ENCODE results near the gene EXOC3L1.

The EXOC3L1 gene

DNA sequence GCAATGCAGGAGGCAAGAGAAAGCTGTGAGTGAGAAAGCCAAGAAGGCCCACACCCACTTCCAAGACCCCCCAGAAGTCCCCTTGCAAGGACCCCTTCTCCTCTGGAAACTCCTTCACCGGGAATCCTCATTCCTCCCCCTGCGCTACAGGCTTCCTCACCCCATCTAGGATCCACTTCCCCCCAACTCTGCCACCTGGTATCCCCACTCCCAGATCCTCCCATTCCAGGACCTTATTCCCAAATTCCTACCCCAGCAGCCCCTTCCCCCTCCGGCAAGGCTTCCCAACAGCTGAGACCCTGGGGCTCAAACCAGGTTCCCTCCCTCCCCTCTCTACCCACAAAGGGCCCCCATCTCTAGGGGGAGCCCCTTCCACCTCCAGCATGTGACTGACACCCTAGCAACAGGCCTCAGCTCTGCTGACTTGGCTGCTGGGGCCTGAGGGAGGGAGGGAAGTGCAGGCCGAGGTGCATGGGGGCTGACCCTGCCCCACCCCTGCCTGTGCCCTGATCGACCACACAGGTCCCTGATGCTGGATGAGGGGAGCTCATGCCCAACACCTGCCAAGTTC, 23.3 kb downstream of the EXOC3L1 start:
- POLR2A ChIA-PET: no interaction called here
- Histone ChIP-seq H3K9me3 (ENCODE audit: control insufficient read depth, insufficient read depth, low read depth, low read length) (no peaks in the 10 kb centered on the region), H3K4me3 (ENCODE audit: low read depth, low read length) (no peak overlapping the region), H3K36me3 (ENCODE audit: control insufficient read depth in 2 of 2, insufficient read depth in 1 of 2, low read length in 2 of 2) (peaks cover 0 to 3% of the 10 kb centered on the region in 2 experiments; a peak in 1 of 3 replicates), H3K27ac (ENCODE audit: extremely low read depth, low read depth, low read length) (no peak overlapping the region), H3K4me1 (ENCODE audit: control insufficient read depth, insufficient read depth, low read length) (no peaks in the 10 kb centered on the region; the same call in 1 of the 2 replicates)
- CTCF ChIA-PET: interaction anchor here (0.5 to 1.3 kb wide), 2 partner anchors 11 to 38 kb away, joined by 3 to 4 read pairs; no protein-coding TSS in a partner anchor
- TF ChIP-seq CTCF (tag by site-specific recombination; IDR thresholded peaks at IDR 0.05): peak; percentile 41
- TF ChIP-seq ZNF335 (tag by site-specific recombination; conservative IDR thresholded peaks at IDR 0.05): no peak
- TF ChIP-seq ZNF354C (tag by site-specific recombination; IDR thresholded peaks at IDR 0.05; ENCODE audit: borderline replicate concordance, low read depth): no peak
- no peak for TF ChIP-seq ZNF654 (tag by site-specific recombination; IDR thresholded peaks at IDR 0.05; ENCODE audit: low read depth)
- no peak for TF ChIP-seq ZNF155 (tag by site-specific recombination; IDR thresholded peaks at IDR 0.05)
- TF ChIP-seq ZNF48 (tag by site-specific recombination; IDR thresholded peaks at IDR 0.05): no peak

DNA sequence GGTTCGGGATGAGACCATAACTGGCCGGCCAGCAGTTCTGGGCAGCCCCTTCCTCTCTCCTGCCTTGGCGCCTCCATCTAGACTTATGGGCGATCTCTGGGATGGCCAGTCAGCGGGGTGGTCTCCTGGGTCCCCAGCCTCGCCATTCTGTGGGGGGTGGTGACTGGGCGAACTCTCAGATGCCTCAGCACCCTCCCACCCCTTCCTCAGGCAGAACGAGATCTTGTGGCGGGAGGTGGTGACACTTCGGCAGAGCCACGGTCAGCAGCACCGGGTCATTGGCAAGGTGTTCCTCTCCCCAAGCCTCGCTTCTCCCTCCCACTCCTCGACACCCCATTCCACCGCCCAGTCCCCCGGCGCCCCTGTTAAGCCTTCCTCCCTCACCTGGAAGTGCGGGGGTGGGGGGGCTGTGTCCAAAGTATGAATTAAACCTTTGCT, 23.8 kb downstream of the EXOC3L1 start:
- Histone ChIP-seq H3K36me3 (ENCODE audit: control insufficient read depth in 2 of 2, insufficient read depth in 1 of 2, low read length in 2 of 2) (peaks cover 0 to 3% of the 10 kb centered on the region in 2 experiments; a peak in 1 of 3 replicates), H3K4me1 (ENCODE audit: control insufficient read depth, insufficient read depth, low read length) (no peaks in the 10 kb centered on the region; the same call in 1 of the 2 replicates), H3K4me3 (ENCODE audit: low read depth, low read length) (no peak overlapping the region), H3K27ac (ENCODE audit: extremely low read depth, low read depth, low read length) (no peak overlapping the region), H3K9me3 (ENCODE audit: control insufficient read depth, insufficient read depth, low read depth, low read length) (no peaks in the 10 kb centered on the region)
- TF ChIP-seq ZBTB1 (tag by site-specific recombination; IDR thresholded peaks at IDR 0.05) (no peak), ZNF350 (tag by site-specific recombination; IDR thresholded peaks at IDR 0.05) (no peak), ZNF23 (tag by site-specific recombination; IDR thresholded peaks at IDR 0.05; ENCODE audit: borderline replicate concordance) (no peak), TCF7L2 (IDR thresholded peaks at IDR 0.05; ENCODE audit: borderline replicate concordance, low read depth, low read length) (no peak), PRDM10 (tag by site-specific recombination; IDR thresholded peaks at IDR 0.05) (no peak), ZFHX2 (tag by site-specific recombination; conservative IDR thresholded peaks at IDR 0.05) (no peak), PRDM1 (tag by site-specific recombination; IDR thresholded peaks at IDR 0.05) (no peak), ZNF426 (tag by site-specific recombination; IDR thresholded peaks at IDR 0.05) (no peak), TRIM28 (IDR thresholded peaks at IDR 0.05; ENCODE audit: borderline replicate concordance, low read length) (no peak), ZIC2 (tag by site-specific recombination; IDR thresholded peaks at IDR 0.05) (no peak), ZNF280C (tag by site-specific recombination; IDR thresholded peaks at IDR 0.05) (no peak), ZNF24 (tag by site-specific recombination; IDR thresholded peaks at IDR 0.05) (no peak), ZNF155 (tag by site-specific recombination; IDR thresholded peaks at IDR 0.05) (no peak), ZNF148 (tag by site-specific recombination; IDR thresholded peaks at IDR 0.05; ENCODE audit: borderline replicate concordance) (no peak), ZNF221 (tag by site-specific recombination; IDR thresholded peaks at IDR 0.05; ENCODE audit: borderline replicate concordance) (no peak), ZNF768 (tag by site-specific recombination; IDR thresholded peaks at IDR 0.05) (no peak)
- TF ChIP-seq, protein P1, sequence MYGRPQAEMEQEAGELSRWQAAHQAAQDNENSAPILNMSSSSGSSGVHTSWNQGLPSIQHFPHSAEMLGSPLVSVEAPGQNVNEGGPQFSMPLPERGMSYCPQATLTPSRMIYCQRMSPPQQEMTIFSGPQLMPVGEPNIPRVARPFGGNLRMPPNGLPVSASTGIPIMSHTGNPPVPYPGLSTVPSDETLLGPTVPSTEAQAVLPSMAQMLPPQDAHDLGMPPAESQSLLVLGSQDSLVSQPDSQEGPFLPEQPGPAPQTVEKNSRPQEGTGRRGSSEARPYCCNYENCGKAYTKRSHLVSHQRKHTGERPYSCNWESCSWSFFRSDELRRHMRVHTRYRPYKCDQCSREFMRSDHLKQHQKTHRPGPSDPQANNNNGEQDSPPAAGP (tag by site-specific recombination; IDR thresholded peaks at IDR 0.05): no peak
- ChIA-PET CTCF (no interaction called here), POLR2A (no interaction called here)

All from HEK293 (cell line).